GM19463 (cell line): ENCODE measurements around the gene FAM168A.

Experiments
- ATAC-seq: cut with Tn5 transposase; IDR thresholded peaks from one replicate; pipeline ENCODE4 v1.9.1; 2021; ENCODE audit warnings: mild to moderate bottlenecking, moderate library complexity; ENCODE audit not compliant: unreplicated experiment

The FAM168A gene

DNA sequence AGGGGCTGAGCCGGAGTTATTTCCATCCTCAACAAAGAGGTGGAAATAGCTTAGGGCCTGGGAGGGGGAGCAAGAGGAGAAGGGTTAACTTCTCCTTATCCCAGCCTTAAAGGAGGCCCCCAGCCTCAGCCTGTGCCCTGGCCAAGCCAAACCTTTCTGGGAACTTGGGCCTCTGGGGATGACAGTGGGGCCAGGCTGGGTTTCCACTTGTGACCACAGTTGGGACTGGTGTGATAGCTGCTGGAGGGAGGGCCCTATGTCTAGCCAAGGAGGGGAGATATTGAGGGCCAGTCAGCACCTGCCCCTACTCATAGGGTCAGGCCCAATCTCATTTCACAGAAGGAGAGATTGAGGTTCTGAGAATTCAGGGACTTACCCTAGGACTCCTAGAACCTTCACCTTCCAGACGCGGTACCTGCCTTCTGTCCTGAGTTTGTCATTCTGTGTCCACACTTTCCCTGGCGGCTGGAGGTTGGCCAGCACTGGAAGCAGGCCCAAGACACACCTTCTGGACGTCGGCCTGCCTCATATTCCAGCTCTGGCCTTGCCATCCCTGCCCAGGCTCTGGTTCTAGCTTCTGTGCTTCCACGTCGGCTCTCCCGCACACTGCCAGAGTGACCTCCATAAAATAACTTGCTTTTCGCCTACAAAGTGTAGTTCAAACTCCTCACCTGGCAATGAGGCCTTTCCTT, 218.6 kb downstream of the FAM168A start:
- ATAC-seq: no peak

DNA sequence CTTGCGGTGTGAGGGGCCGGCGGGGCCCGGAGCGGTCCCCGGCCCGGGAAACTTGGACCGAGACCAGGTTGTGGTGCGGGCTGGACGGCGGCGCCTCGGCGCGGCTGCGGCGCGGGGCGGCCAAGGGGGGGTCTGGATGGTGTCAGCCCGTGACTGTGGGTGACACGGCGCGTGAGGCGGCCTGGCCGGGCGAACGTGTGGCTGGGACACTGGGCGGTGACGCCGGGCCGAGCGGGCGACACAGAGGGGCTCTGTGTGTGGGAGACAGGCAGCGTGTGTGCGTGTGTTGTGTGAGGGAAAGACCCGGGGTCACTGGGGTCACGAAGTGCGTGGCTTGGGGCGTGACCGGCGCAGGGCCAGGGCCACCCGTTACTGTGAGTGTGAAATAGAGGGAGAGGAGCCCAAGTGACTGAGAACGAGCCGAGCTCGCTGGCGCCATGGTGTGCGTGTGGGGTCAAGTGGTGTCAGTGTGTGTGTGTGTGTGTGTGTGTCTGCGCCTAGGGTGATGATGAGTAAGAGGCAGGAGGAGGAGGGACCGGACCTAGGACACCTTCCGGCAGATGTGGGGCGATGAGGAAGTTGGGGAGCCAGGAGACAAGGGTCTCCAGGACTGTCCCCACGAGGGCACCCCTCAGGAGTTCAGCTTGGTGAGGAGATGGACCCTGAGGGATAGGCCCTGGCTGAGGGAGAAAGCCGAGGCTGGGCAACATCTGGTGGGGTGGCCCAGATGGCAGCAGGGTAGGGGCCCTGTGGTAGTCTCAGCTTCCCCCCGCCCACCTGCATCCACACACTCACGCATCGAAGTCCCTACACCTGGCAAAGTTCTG, 220.9 kb downstream of the FAM168A start:
- ATAC-seq: peak; percentile 21

DNA sequence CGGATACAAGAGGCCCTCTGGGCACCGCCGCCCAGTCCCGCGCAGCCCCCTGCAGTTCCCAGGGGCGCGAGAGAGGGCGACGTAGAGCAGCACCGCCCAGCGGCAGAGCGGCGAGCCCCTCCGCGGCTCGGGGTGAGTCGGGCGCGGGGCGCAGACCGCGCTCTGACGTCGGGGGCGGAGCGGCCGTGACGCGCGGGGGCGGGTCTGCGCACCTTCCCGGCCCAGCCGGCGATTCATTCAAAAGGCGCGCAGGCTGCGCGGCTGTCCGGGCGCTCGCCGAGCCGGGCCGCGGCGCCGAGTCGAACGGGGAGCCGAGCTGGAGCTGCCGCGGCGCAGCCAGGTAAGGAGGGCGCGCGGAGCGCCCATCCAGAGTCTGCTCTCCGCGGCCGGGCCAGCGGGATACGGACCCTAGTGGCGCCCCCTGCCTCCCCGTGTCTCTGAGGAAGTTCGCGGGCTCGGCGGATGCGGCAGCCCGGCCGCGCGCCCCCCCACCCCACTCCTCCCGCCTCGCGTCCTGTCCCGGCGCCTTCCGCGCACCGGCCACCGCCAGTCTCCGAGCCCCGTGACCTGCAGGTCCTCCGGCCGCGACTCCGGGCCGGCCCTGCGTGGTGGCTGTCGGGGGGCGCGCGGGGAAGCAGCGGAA, 221.6 kb downstream of the FAM168A start, which contains the start of gene RELT:
TSS of gene RELT (plus strand) at position 240 of the 643 bp plus-strand sequence. CDS start 12,738 bp downstream, outside the sequence.
- ATAC-seq: peak; percentile 80

DNA sequence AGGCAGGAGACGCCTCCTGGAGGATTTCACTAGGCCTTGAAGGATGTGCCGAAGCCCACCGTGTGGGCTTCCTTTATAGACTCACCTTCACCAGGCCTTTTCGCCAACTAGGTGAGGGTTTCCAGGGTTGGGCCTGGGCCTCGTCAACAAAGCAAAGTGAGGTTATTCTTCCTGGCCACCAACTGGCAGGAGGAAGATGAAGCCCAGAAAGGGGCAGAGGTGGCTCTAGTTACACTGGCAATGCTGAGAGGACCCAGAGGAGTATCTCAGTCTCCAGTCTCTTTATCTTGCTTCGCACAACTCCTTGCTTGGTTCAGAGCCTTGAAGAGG, 222.1 kb downstream of the FAM168A start:
- no peak for ATAC-seq

DNA sequence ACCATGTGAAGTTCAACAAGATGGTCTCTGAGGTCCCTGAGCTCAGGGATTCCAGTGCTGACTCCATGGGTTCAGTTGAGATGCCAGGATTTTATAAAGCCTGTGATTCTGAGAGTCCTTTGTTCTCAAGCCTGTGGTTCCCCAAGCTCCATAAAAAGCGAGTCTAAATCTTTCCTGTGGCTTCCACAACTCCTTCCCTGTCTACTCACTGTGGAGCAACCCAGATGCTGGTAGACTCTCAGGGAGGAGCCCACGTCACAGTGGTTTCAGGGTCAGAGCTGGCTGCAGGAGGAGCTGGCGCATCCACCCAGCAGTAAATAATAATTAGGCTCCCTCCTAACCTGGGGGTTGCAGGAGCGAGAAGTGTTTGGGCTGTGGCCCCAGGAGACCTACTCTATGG, 223.8 kb downstream of the FAM168A start:
- ATAC-seq: no peak

DNA sequence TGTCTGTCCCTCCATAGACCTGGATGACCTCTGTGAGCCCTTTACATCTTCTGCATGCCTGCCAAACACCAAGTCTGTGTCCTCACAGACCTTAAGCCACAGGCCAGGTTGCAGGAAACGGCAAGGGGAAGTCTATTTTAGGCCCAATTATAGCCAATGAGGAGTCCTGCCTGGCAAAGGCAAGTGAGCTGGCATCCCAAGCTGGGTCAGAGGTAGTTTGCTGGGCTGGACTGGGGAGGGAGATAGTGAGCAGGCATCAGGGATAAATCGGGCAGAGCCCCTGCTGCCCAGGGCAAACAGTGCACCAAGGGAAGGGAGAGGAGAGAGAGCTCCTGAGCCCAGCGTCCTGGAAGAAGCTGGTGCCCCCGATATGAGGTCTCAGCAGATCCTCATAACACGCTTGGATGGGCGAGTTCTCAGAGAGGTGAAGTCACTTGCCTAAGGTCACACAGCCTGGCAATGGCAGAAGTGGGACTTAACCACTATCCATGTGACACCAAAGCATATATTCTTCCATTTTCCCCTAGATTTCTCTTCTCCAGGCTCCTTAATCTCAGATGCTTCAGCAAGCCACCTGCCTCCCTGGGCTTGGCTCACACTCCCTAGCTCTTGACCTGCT, 225.4 kb downstream of the FAM168A start:
- no peak for ATAC-seq

DNA sequence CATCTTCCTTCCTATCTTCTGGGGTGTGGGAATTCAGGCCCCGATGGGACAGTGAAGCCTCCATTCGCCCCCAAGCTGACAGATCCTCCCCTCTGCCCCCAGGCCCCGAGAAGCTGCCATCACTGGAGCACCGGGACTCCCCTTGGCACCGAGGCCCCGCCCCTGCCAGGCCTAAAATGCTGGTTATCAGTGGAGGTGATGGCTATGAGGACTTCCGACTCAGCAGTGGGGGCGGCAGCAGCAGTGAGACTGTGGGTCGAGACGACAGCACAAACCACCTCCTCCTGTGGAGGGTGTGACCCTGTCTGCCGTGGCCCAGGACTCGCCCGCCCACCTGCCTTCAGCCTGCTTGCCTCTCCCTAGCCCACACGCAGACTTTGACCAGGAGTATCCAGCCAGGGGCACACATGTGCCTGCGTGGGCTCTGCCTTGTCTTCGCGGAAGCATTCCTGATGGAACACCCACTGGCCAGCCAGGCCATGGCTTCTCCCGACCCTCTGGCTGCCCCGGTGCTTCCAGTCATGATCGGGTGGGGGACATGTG, 230.4 kb downstream of the FAM168A start:
- ATAC-seq: no peak

DNA sequence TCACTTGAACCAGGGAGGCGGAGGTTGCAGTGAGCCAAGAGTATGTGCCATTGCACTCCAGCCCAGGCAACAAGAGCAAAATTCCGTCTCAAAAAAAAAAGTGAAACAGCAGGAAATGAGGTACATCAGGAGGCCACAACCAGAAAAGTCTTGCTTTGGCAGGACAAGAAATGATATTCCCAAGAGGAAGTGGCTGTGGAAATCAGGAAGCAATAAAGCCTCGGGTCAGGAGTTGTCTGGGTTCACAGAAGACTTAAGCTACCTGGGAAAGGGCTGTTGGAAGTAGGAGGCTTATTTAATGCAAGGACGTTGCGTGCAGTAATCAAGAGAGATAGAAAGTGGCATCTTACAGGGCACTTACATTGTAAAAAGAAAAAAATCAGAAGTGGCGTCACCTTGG, 231.0 kb downstream of the FAM168A start:
- ATAC-seq: no peak

DNA sequence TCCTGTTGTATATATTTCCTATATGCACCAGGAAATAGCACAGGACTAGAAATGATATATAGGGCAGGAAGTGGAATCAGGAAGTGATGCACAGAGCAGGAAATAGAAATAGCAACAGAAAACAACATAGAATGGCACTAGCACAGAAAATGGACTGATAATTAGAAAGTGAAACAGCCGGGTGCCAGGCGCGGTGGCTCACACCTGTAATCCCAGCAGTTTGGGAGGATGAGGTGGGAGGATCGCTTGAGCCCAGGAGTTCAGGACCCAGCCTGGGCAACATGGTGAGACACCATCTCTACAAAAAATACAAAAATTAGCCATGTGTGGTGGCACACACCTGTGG, 231.7 kb downstream of the FAM168A start:
- no peak for ATAC-seq

DNA sequence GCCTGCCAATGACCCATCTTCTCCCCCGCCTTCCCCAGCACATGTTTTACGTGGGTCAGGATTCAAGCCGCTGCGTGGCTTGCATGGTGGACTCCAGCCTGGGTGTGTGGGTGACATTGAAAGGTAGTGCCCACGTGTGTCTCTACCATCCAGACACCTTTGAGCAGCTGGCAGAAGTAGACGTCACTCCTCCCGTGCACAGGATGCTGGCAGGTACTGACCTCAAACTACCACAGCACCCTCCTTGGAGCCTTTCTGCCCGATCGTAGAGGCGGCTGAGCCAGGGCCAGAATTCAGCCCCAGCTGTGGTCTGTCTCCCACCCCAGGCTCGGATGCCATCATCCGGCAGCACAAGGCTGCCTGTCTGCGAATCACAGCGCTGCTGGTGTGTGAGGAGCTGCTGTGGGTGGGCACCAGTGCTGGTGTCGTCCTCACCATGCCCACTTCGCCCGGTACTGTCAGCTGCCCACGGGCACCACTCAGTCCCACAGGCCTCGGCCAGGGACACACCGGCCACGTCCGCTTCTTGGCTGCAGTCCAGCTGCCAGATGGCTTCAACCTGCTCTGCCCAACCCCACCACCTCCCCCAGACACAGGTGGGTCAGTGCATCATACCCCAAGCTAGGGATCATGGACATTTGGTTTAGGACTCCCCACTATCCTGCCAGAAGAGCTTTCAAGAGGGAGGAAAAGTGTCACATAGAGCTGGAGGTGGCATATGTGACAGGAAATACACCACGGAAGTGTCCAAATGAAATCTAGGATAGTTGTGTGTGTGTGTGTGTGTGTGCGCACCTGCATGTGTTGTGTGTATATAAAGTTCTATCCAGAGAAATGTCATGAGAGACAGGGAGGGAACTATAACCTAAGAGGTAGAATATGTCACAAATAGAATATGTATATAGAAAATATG, 232.3 kb downstream of the FAM168A start:
- ATAC-seq: no peak

DNA sequence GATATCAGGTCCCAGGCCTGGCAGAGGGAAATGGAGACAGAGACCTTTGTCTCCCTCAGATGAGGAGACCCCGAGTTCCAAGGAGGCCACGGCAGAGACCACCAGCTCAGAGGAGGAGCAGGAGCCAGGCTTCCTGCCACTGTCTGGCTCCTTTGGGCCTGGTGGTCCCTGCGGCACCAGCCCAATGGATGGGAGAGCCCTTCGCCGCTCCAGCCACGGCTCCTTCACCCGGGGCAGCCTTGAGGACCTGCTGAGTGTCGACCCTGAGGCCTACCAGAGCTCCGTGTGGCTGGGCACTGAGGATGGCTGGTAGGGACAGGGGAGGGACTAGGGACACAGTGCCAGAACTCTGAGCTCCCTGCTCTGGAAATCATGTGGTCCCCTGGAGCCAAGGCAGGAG, 234.8 kb downstream of the FAM168A start:
- no peak for ATAC-seq

DNA sequence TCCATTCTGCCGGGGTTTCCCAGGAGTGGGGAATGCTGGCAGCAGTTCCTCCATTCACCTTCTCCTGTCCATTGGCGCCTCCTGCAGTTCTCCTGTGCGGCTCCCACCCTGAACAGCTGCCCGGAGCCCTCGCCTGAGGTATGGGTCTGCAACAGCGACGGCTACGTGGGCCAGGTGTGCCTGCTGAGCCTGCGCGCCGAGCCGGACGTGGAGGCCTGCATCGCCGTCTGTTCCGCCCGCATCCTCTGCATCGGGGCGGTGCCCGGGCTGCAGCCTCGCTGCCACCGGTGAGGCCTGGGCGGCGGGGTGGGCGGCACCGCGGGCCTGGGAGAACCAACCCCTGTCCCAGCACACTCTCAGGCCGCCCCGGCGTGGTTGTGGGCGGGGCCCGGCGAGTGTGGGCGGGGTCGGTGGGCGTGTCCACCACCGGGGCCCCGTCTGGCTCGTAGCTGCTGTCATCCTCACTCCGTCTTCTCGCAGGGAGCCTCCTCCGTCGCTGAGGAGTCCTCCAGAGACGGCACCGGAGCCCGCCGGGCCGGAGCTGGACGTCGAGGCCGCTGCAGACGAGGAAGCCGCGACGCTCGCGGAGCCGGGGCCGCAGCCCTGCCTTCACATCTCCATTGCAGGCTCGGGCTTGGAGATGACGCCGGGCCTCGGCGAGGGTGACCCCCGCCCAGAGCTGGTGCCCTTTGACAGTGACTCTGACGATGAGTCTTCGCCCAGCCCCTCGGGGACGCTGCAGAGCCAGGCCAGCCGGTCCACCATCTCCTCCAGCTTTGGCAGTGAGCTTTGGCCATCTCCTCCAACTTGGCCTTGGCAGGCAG, 235.7 kb downstream of the FAM168A start:
- ATAC-seq: no peak

DNA sequence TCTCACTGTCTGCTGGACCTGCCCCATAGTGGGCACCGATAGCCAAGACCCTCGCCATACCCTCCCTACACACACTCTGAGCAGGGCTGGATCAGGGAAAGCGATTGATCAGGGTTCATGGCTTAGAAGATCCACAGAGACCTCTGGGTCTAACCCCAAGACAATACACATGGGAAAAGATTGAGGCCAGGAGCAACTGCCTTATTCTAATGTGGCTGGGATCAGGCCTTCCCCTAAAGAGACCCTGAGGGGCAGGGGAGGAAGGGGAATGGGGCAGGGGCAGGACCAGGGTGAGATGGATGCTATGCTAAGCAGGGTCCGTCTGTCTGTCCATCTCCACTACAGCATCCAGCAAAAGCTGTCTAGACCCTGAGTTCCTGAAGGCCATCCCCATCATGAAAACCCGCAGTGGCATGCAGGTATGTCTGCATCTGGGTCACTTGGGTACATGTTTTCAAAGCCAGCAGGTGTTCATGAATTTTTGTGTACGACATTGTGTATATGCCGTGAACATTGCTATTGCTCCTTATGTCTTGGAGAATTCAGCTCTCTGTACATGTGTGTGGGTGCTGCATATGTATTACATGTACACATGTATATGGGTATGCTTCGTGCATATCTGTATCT, 237.1 kb downstream of the FAM168A start:
- ATAC-seq: no peak

DNA sequence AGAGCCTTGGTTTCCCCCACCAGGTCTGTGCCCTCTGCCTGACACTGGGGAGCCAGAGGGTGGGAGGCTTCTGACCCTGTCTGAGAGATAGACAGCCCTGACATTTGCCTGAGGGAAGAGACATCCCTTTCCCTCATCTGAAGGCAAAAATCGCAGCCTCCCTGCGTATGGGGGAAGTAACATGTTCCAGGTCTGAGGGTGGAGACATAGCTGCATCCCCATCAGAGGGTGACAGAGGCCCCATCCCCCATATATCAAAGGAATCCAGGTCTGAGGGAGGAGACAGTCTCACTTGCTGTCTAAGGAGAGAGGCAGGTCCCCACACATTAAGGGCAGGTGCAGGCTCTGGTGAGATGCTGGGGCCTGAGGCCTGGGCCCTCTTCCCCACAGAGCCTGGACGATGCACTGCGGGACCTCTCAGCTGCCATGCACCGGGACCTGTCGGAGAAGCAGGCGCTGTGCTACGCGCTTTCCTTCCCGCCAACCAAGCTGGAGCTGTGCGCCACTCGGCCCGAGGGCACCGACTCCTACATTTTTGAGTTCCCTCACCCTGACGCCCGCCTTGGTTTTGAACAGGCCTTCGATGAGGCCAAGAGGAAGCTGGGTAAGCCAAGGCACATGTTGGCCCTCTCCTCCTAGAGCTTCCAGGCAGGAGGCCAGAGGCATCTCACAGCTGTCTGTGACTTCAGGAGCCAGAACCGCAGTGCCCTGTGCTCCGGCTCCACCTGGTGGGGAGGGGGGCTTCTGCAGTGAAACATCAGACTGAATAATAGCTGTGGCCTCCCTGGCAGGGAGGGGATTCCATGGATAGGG, 237.8 kb downstream of the FAM168A start:
- no peak for ATAC-seq

DNA sequence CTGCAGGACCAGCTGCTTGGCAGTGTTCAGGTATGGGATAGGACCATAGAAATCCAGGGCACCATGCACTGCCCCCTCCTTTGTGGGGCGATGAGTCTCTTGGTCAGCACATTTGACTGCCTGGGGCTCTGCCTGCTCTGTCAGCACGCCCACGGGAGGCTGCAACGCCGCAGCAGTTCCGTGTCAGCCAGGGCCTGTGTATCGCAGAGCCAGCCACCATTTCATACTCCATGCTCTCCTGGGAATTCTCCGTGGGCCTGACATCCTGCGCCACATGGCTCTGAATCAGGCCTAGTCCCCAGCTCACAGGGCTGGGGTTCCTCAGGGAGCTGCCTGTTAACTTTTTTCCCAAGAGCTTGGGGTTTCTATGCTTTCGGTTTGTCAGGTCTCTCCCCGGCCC, 238.6 kb downstream of the FAM168A start:
- no peak for ATAC-seq

DNA sequence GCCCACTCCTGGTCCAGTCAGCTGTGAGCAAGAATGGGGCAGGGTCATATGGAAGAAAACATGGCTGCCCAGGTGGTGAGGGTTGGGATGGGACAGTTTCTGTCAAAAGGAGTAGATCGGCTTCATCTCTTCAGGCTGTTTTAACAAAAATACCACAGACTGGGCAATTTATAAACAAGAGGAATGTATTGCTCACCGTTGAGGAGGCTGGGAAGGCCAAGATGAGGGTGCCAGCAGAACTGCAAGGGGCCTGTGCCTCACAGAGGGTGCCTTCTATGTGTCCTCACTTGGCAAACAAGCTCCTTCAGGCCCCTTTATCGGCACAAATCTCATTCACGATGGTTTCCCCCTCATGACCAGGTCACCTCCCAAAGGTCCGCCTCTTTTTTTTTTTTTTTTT, 239.8 kb downstream of the FAM168A start:
- no peak for ATAC-seq

DNA sequence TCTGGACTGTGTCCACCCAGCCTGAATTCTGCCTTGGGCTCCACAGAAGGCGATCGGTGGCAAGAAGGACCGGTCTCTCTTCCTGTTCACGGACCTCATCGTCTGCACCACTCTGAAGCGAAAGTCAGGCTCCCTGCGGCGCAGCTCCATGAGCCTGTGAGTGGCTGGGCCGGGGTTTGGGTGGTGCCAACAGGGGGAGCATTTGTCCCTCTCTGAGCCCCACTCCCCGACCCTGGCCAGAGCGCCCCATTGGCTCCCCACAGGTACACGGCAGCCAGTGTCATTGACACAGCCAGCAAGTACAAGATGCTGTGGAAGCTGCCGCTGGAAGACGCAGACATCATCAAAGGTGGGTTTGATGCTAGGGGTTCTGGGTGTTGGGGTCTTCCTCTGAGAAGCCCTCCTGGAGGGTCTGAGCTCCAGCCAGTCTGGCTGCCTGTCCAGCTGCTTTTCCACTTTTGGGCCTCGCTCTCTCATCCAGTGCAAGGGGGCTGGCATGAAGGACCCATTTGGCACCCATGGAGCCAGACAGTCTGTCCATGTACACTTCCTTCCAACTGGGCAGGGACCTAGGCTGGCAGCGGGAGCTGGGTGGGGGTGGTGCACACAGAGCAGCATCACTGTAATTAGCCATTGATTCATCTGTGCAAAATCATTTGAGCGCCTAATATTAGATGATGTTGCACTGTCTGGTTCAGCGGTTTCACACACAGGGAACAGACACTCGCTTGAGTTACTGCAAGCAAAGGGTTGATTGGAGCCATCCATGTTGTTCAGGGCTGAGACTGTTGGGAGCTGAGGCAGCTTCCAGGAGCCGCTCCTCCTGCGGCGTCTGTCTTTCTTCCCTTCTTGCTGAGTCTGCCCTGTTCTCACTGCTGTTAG, 240.7 kb downstream of the FAM168A start:
- no peak for ATAC-seq
